ENCODE results near the gene NOX4. TPM values are rescaled to one million over a fixed set of nuclear protein-coding genes. Genes with fewer than 3 reads are reported as not detected.

Gene NOX4
- total RNA-seq, 2 donors from 2014 or later = 166 to 293 TPM

- Histone ChIP-seq H3K27me3 (replicated peaks; ENCODE audit: insufficient read depth) (no peaks in the 10 kb centered on the region), H3K4me3 (no peak overlapping the region), H3K4me1 (ENCODE audit: control insufficient read depth in 1 of 2, low read depth in 2 of 2) (peaks cover 4 to 26% of the 10 kb centered on the region in 2 donors), H3K27ac (no peak overlapping the region), H3K36me3 (no peaks in the 10 kb centered on the region), H3K9me3 (no peaks in the 10 kb centered on the region)
- no peak for DNase-seq (ENCODE audit: low spot score)
- no peak for TF ChIP-seq CTCF (IDR thresholded peaks at IDR 0.05)
- no peak for ATAC-seq (ENCODE audit: insufficient number of reproducible peaks, low FRiP score, low read depth)
Measured at GRCh38 chr11:89529626-89530380, 38.6 kb upstream of the NOX4 start.

- TF ChIP-seq CTCF (IDR thresholded peaks at IDR 0.05) = no peak
- peaks cover 16 to 31% of the 10 kb centered on the region in 2 donors for H3K4me1 ChIP-seq (ENCODE audit: control insufficient read depth in 1 of 2, low read depth in 2 of 2)
- no peaks in the 10 kb centered on the region for H3K27me3 ChIP-seq (replicated peaks; ENCODE audit: insufficient read depth)
- H3K27ac ChIP-seq = no peak overlapping the region
- H3K9me3 ChIP-seq = no peaks in the 10 kb centered on the region
- ATAC-seq (ENCODE audit: insufficient number of reproducible peaks, low FRiP score, low read depth) (no peak), DNase-seq (ENCODE audit: low spot score) (no peak)
- no peak overlapping the region for H3K4me3 ChIP-seq
- H3K36me3 ChIP-seq = no peaks in the 10 kb centered on the region
Measured at GRCh38 chr11:89521792-89522191, 30.6 kb upstream of the NOX4 start.

- no peak for ATAC-seq (ENCODE audit: insufficient number of reproducible peaks, low FRiP score, low read depth)
- no peak for TF ChIP-seq CTCF (IDR thresholded peaks at IDR 0.05)
Measured at GRCh38 chr11:89521294-89521693, 30.1 kb upstream of the NOX4 start.

DNA sequence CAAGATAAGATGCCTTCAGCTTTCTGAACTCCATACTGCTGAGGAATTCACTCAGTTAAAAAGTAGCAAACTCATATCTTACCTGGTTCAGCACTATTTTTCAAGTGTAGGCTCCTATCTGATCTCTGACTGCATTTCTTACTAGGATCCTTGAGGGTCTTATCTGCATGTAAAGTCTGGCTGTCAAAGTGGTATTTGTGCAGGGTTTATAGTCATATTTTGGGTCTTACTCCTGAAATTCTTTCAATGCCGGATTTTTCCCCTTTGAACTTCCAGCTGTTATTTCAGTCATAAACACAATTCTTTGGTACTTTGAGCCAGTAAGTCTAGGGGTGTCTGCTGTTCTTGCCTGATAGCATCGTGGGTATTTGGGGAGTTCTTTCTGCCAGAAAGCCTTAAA, 25.3 kb upstream of the NOX4 start:
- Histone ChIP-seq H3K36me3 (no peaks in the 10 kb centered on the region), H3K9me3 (no peaks in the 10 kb centered on the region), H3K4me1 (ENCODE audit: control insufficient read depth in 1 of 2, low read depth in 2 of 2) (peaks cover 11 to 27% of the 10 kb centered on the region in 2 donors), H3K27me3 (replicated peaks; ENCODE audit: insufficient read depth) (no peaks in the 10 kb centered on the region), H3K27ac (peak overlapping the region in 1 of 2 donors; percentile 23), H3K4me3 (no peak overlapping the region)
- TF ChIP-seq CTCF (IDR thresholded peaks at IDR 0.05) = no peak
- ATAC-seq (ENCODE audit: insufficient number of reproducible peaks, low FRiP score, low read depth) (no peak), DNase-seq (ENCODE audit: low spot score) (no peak)

More at GRCh38 chr11:89521294-89521693, 30.1 kb upstream of the NOX4 start:
- Histone ChIP-seq H3K36me3 (no peaks in the 10 kb centered on the region), H3K4me1 (ENCODE audit: control insufficient read depth in 1 of 2, low read depth in 2 of 2) (peaks cover 16 to 36% of the 10 kb centered on the region in 2 donors), H3K9me3 (no peaks in the 10 kb centered on the region), H3K27ac (no peak overlapping the region), H3K4me3 (no peak overlapping the region), H3K27me3 (replicated peaks; ENCODE audit: insufficient read depth) (no peaks in the 10 kb centered on the region)
- no peak for DNase-seq (ENCODE audit: low spot score)

DNA sequence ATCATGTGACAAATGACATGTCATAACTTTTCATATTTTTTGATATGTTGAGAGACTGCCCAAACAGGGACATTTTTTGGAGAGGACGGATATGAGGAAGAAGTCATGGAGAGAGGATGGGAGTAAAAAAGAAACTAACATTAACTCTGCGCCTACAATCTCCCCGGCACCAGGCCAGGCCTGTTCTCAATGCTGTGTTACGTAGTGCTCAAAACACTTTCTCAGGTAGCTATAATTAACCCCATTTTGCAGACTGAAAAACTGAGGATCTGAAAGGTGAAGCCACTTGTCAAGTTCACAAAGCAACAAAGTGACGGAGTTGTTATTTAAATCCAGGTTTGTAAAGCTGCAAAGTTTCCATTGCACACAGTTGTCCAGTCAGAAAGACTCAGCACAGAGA, 17.4 kb upstream of the NOX4 start:
- peak; percentile 67 for ATAC-seq (ENCODE audit: insufficient number of reproducible peaks, low FRiP score, low read depth)
- H3K27ac ChIP-seq = peak overlapping the region; percentile 47 to 70
- no peak for TF ChIP-seq CTCF (IDR thresholded peaks at IDR 0.05)

More for the DNA sequence above, 17.4 kb upstream of the NOX4 start:
- DNase-seq (ENCODE audit: low spot score) = no peak
- Histone ChIP-seq H3K9me3 (no peaks in the 10 kb centered on the region), H3K4me3 (peak overlapping the region; percentile 30), H3K4me1 (ENCODE audit: control insufficient read depth in 1 of 2, low read depth in 2 of 2) (peaks cover 0 to 3% of the 10 kb centered on the region in 2 donors), H3K36me3 (no peaks in the 10 kb centered on the region), H3K27me3 (replicated peaks; ENCODE audit: insufficient read depth) (no peaks in the 10 kb centered on the region)
